Measurements from ENCODE around the gene SECTM1. TPM values are rescaled to one million over a fixed set of nuclear protein-coding genes. Genes with fewer than 3 reads are reported as not detected.

The SECTM1 gene
- polyA plus RNA-seq, 1 experiment = 34.4 TPM

GRCh38 chr17:82311971-82312370, 21.6 kb downstream of the SECTM1 start:
- no peak for DNase-seq (ENCODE audit: low read depth)
- ChIA-PET CTCF (interaction anchor here (1.0 to 1.6 kb wide), 2 partner anchors 11 to 91 kb away, joined by 4 to 5 read pairs; no protein-coding TSS in a partner anchor), POLR2A (interaction anchor here (0.5 kb wide), 1 partner anchor 23 kb away, joined by 6 read pairs; no protein-coding TSS in a partner anchor)
- TF ChIP-seq, protein P1, sequence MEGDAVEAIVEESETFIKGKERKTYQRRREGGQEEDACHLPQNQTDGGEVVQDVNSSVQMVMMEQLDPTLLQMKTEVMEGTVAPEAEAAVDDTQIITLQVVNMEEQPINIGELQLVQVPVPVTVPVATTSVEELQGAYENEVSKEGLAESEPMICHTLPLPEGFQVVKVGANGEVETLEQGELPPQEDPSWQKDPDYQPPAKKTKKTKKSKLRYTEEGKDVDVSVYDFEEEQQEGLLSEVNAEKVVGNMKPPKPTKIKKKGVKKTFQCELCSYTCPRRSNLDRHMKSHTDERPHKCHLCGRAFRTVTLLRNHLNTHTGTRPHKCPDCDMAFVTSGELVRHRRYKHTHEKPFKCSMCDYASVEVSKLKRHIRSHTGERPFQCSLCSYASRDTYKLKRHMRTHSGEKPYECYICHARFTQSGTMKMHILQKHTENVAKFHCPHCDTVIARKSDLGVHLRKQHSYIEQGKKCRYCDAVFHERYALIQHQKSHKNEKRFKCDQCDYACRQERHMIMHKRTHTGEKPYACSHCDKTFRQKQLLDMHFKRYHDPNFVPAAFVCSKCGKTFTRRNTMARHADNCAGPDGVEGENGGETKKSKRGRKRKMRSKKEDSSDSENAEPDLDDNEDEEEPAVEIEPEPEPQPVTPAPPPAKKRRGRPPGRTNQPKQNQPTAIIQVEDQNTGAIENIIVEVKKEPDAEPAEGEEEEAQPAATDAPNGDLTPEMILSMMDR (IDR thresholded peaks at IDR 0.05; ENCODE audit: insufficient read depth, low read depth, low read length) = no peak
- H3K36me3 ChIP-seq (ENCODE audit: control insufficient read depth, insufficient read depth, low read length) = no peaks in the 10 kb centered on the region
- no peak overlapping the region for H3K4me3 ChIP-seq (ENCODE audit: low read depth, low read length)
- H3K27me3 ChIP-seq (ENCODE audit: control insufficient read depth, insufficient read depth, low read length) = peaks cover 9% of the 10 kb centered on the region

DNA sequence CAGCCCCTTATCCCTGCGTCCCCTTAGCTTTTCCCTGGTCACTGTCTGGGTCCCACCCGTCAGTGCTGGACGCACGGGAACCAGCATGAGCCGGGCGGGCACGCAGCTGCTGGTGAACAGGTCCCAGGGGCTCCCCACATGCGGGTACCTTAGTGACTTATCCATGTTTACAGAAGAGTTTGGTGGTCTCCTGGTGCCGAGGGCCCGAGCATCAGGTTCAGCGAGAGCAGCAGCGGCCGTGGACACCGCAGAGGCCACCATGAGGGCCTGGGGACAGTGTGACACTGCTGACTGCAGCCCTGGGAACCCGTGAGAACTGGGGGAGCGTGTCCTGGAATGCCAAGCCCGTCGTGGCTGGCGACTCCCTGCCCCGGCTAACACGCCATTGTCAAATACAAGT, 22.7 kb downstream of the SECTM1 start:
- CTCF ChIA-PET = interaction anchor here (0.8 to 1.4 kb wide), 2 partner anchors 10 kb away, joined by 3 to 6 read pairs; no protein-coding TSS in a partner anchor
- no peak overlapping the region for H3K4me3 ChIP-seq (ENCODE audit: low read depth, low read length)
- no peaks in the 10 kb centered on the region for H3K36me3 ChIP-seq (ENCODE audit: control insufficient read depth, insufficient read depth, low read length)
- TF ChIP-seq, protein P1 (IDR thresholded peaks at IDR 0.05; ENCODE audit: insufficient read depth, low read depth, low read length) = no peak
- POLR2A ChIA-PET = no interaction called here
- H3K27me3 ChIP-seq (ENCODE audit: control insufficient read depth, insufficient read depth, low read length) = peaks cover 3% of the 10 kb centered on the region
- no peak for DNase-seq (ENCODE audit: low read depth)

DNA sequence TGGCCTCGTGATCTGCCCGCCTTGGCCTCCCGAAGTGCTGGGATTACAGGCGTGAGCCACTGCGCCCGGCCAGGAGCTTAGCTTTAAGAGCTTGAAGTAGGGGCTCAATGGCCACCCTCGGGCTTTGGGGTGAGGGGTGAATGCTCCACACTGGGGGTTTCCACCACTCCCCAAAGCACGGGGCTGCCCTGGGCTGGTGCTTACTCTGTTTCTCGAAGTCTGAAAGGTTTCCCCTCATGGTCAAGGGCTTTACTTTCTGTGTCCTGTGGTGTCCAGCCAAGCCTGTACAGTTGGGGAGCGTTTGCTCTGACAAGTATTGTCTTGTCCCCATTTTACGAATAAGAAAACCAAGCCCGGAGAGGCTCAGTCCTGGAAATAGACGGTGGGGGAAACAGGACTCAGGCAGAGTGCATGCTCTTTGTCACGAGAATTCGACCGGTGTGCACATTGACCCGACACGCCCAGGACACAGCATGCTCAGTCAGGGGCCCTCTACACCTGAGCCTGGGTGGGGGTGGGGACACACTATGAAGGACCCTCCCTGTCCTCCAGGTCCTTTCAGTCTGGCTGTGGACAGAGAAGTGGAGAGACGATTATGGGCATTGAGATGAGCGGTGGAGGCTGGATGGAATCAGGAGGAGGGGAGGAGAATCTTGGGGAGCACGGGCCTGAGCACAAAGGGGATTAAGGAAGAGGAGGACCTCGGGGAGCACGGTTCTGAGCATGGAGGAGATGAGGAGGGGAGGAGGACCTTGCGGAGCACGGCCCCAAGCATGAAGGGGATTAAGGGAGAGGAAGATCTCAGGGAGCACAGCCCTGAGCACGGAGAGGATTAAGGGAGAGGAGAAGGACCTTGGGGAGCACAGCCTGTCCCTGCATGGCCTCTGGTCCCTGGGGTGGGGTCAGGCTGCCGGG, 23.7 kb downstream of the SECTM1 start:
- no peaks in the 10 kb centered on the region for H3K27me3 ChIP-seq (ENCODE audit: control insufficient read depth, insufficient read depth, low read length)
- DNase-seq (ENCODE audit: low read depth) = no peak
- no peaks in the 10 kb centered on the region for H3K36me3 ChIP-seq (ENCODE audit: control insufficient read depth, insufficient read depth, low read length)
- POLR2A ChIA-PET = no interaction called here
- no peak overlapping the region for H3K4me3 ChIP-seq (ENCODE audit: low read depth, low read length)
- TF ChIP-seq, protein P1 (IDR thresholded peaks at IDR 0.05; ENCODE audit: insufficient read depth, low read depth, low read length) = no peak
- CTCF ChIA-PET = interaction anchor here (0.8 to 1.9 kb wide), 4 partner anchors 9 to 12 kb away, joined by 3 to 7 read pairs (median 4); no protein-coding TSS in a partner anchor

GRCh38 chr17:82305727-82306300, 27.8 kb downstream of the SECTM1 start:
- CTCF ChIA-PET = interaction anchor here (0.9 to 1.9 kb wide), 4 partner anchors 15 to 100 kb away, joined by 3 to 5 read pairs (median 4); no protein-coding TSS in a partner anchor
- TF ChIP-seq, protein P1 (IDR thresholded peaks at IDR 0.05; ENCODE audit: insufficient read depth, low read depth, low read length) = no peak
- DNase-seq (ENCODE audit: low read depth) = no peak
- no peaks in the 10 kb centered on the region for H3K36me3 ChIP-seq (ENCODE audit: control insufficient read depth, insufficient read depth, low read length)
- no peak overlapping the region for H3K4me3 ChIP-seq (ENCODE audit: low read depth, low read length)
- H3K27me3 ChIP-seq (ENCODE audit: control insufficient read depth, insufficient read depth, low read length) = no peaks in the 10 kb centered on the region
- POLR2A ChIA-PET = no interaction called here

All from BJ (cell line).